K562 (cell line): ENCODE results near the gene RBM22. TPM values are rescaled to one million over a fixed set of nuclear protein-coding genes. Genes with fewer than 3 reads are reported as not detected.

Experiments
- ATAC-seq: fragments of 200-7000 bp; cut with Tn5 transposase; 3 replicates; pipeline ENCODE4 v1.9.1; 2020; ENCODE audit warnings: moderate library complexity
- BruUV-seq: library from RNA; stranded (reverse); fragments of 400-500 nt; replicated peaks from 2 replicates; lab custom pipeline; 2021; lab: Mats Ljungman, UMichigan
- CTCF ChIA-PET: fragments of 300-600 bp; formaldehyde crosslinking; extraction: SDS; loops from one replicate; lab custom pipeline; 2021; ENCODE audit warnings: low intra/inter-chr PET ratio; lab: Yijun Ruan, JAX
- POLR2A ChIA-PET: fragments of 300-600, 350-650 bp; sonication (Branson Sonifier 250); formaldehyde crosslinking; extraction: SDS; loops from one replicate; lab custom pipeline; 2021; ENCODE audit warnings: antibody characterized with exemption, inconsistent platforms; lab: Yijun Ruan, JAX
- DNase-seq, 4 experiments: peaks; one replicate each; pipeline versions ENCODE4 v3.0.0 to v3.0.0-alpha.2; 2011 to 2018; ENCODE audit warnings: low spot score in 3 of 4, mixed read lengths in 3 of 4; ENCODE audit errors: extremely low read depth in 1 of 4
- FAIRE-seq: peaks from 2 replicates; lab custom pipeline; 2011; peaks lifted over from hg19 to GRCh38; lab: Jason Lieb, UNC
- H2AFZ ChIP-seq: 2 replicates; pipeline ENCODE4 v1.6.0; 2011; ENCODE audit warnings: low read depth, low read length, control low read depth, inconsistent platforms
- H3K27ac ChIP-seq: fragments of 200-600 bp; 3 replicates; pipeline ENCODE4 v1.8.0; 2011; ENCODE audit warnings: low read depth, mild to moderate bottlenecking, control low read depth, inconsistent platforms, low read length, moderate library complexity, mixed read lengths; ENCODE audit errors: extremely low read depth
- H3K27me3 ChIP-seq, 2 experiments: fragments of 300-600 bp in 1 of 2; 2 replicates in 1 of 2; 3 replicates in 1 of 2; pipeline versions ENCODE4 v1.6.0 to v1.8.0; 2011; ENCODE audit warnings: inconsistent platforms in 2 of 2, low read length in 2 of 2, mild to moderate bottlenecking in 1 of 2, mixed read lengths in 1 of 2, moderate library complexity in 1 of 2; ENCODE audit not compliant: control insufficient read depth in 2 of 2, insufficient read depth in 2 of 2
- H3K36me3 ChIP-seq: fragments of 300-600 bp; 3 replicates; pipeline ENCODE4 v1.8.0; 2011; ENCODE audit warnings: mild to moderate bottlenecking, low read length, inconsistent platforms; ENCODE audit not compliant: control insufficient read depth, insufficient read depth
- H3K4me1 ChIP-seq, 2 experiments: fragments of 200-600 bp in 1 of 2; replicated peaks in 1 of 2; 2 replicates in 1 of 2; 3 replicates in 1 of 2; pipeline versions ENCODE4 v1.5.1 to v1.8.0; 2011; ENCODE audit warnings: inconsistent platforms in 2 of 2, low read length in 2 of 2, mild to moderate bottlenecking in 1 of 2, mixed read lengths in 1 of 2, moderate library complexity in 1 of 2; ENCODE audit not compliant: control insufficient read depth in 2 of 2, insufficient read depth in 2 of 2
- H3K4me2 ChIP-seq: 2 replicates; pipeline ENCODE4 v1.6.1; 2011; ENCODE audit warnings: low read length, control low read depth, inconsistent platforms, mixed read lengths; ENCODE audit not compliant: insufficient read depth
- H3K4me3 ChIP-seq: fragments of 200-600 bp; sonication (generic), shearing (Covaris generic); 2 replicates; pipeline ENCODE4 v1.5.1; 2016; ENCODE audit warnings: control low read depth, inconsistent platforms
- H3K79me2 ChIP-seq: fragments of 200-600 bp; 3 replicates; pipeline ENCODE4 v1.8.0; 2011; ENCODE audit warnings: low read length, inconsistent platforms; ENCODE audit not compliant: control insufficient read depth, insufficient read depth
- H3K9ac ChIP-seq, 2 experiments: 2 replicates each; pipeline versions ENCODE4 v1.6.0 to v1.6.1; 2011; ENCODE audit warnings: low read depth in 2 of 2, low read length in 2 of 2, control low read depth in 1 of 2, inconsistent platforms in 1 of 2, mild to moderate bottlenecking in 1 of 2, mixed read lengths in 1 of 2; ENCODE audit not compliant: insufficient read depth in 1 of 2
- H3K9me1 ChIP-seq: one replicate; pipeline ENCODE4 v1.6.0; 2011; ENCODE audit warnings: inconsistent platforms, mild to moderate bottlenecking, low read length, moderate library complexity; ENCODE audit not compliant: control insufficient read depth, insufficient read depth
- H3K9me3 ChIP-seq: replicated peaks from 2 replicates; pipeline ENCODE4 v1.5.1; 2011; ENCODE audit warnings: low read depth, low read length, inconsistent platforms; ENCODE audit not compliant: control insufficient read depth, insufficient read depth
- H4K20me1 ChIP-seq: replicated peaks from 2 replicates; pipeline ENCODE4 v1.6.1; 2011; ENCODE audit warnings: low read length, inconsistent platforms, mixed read lengths; ENCODE audit not compliant: control insufficient read depth, insufficient read depth
- BMI1 ChIP-seq: fragments of 150-350 bp; IDR thresholded peaks from 2 replicates; pipeline ENCODE4 v1.6.1; 2014; ENCODE audit warnings: low read length
- KDM5B ChIP-seq: fragments of 200-600 bp; sonication (generic); IDR thresholded peaks from 2 replicates; pipeline ENCODE4 v1.6.1; 2012; ENCODE audit warnings: low read depth, mild to moderate bottlenecking, moderate library complexity, low read length, control low read depth, inconsistent platforms; ENCODE audit not compliant: insufficient replicate concordance
- NCOA6 ChIP-seq: fragments of 450-650 bp; IDR thresholded peaks from 2 replicates; pipeline ENCODE4 v1.6.1; 2017; ENCODE audit warnings: mild to moderate bottlenecking
- NR3C1 ChIP-seq: sonication (generic); formaldehyde crosslinking; IDR thresholded peaks from 2 replicates; pipeline ENCODE4 v1.8.1; 2022; ENCODE audit warnings: missing genetic modification reagents
- TSHZ1 ChIP-seq: fragments of 250-450 bp; sonication (Bioruptor Pico); IDR thresholded peaks from 2 replicates; pipeline ENCODE4 v1.4.0; 2020; ENCODE audit warnings: mild to moderate bottlenecking, moderate library complexity
- ZBTB9 ChIP-seq: fragments of 450-650 bp; formaldehyde crosslinking; IDR thresholded peaks from 2 replicates; pipeline ENCODE4 v1.4.0; 2020; ENCODE audit warnings: mild to moderate bottlenecking, moderate library complexity
- ZFP91 ChIP-seq: sonication (generic); formaldehyde crosslinking; IDR thresholded peaks from 2 replicates; pipeline ENCODE4 v1.8.0; 2022; ENCODE audit warnings: mild to moderate bottlenecking, missing genetic modification reagents
- ZNF347 ChIP-seq: fragments of 450-650 bp; formaldehyde crosslinking; IDR thresholded peaks from 2 replicates; pipeline ENCODE4 v1.4.0; 2020; ENCODE audit warnings: low read depth, mild to moderate bottlenecking, moderate library complexity
- ZNF354B ChIP-seq: fragments of 250-450 bp; sonication (Bioruptor Pico); IDR thresholded peaks from 2 replicates; pipeline ENCODE4 v1.4.0; 2020
- ZNF511 ChIP-seq: sonication (generic); formaldehyde crosslinking; IDR thresholded peaks from 2 replicates; pipeline ENCODE4 v1.8.0; 2022; ENCODE audit warnings: mild to moderate bottlenecking, missing genetic modification reagents
- WGBS: fragments of 100-300 bp; shearing (Covaris generic); methylation state at CpG from one replicate; pipeline ENCODE4 v1.1.6; 2016; ENCODE audit warnings: low coverage, mixed read lengths; ENCODE audit not compliant: insufficient coverage; ENCODE audit errors: missing lambda C conversion rate; 5-methylcytosine and 5-hydroxymethylcytosine counted together
- in situ Hi-C: fragments of 300-500 bp; cut with MboI; formaldehyde crosslinking; loops from 4 replicates; pipeline ENCODE4 v1.15.0; 2018; ENCODE audit warnings: inconsistent platforms, mixed read lengths
- intact Hi-C: fragments of 100-400 bp; cut with micrococcal nuclease; formaldehyde crosslinking; loops from 2 replicates; pipeline ENCODE4 v1.14.2; 2022
- polyA plus RNA-seq, 8 experiments: library from polyadenylated mRNA; depleted of rRNA in 4 of 8; stranded (reverse) in 5 of 8; unstranded in 3 of 8; fragments of >200 nt; fragmentation: Nextera tagmentation in 2 of 8; fragmentation: Illumina TruSeq in 1 of 8; extraction: Ambion mirVana in 2 of 8; extraction: Trizol in 1 of 8; gene quantifications; 2 replicates each; pipeline versions ENCODE4 v1.2.1 to v1.2.3, GENCODE V29; 2011 to 2014; ENCODE audit warnings: inconsistent platforms in 1 of 8, missing spikeins in 1 of 8
- total RNA-seq, 7 experiments: library from RNA; depleted of rRNA in 6 of 7; stranded (reverse); fragments of >200 nt in 6 of 7; fragmentation: Illumina TruSeq in 2 of 7; extraction: Trizol in 2 of 7; gene quantifications; 2 replicates each; pipeline versions ENCODE4 v1.2.1 to v1.2.3, GENCODE V29; 2011 to 2021; ENCODE audit warnings: low replicate concordance in 1 of 7
- TF ChIP-seq, protein P1 (sequence below): fragments of 450-650 bp; formaldehyde crosslinking; IDR thresholded peaks from 2 replicates; pipeline ENCODE4 v1.4.0; 2020; ENCODE audit warnings: mild to moderate bottlenecking, moderate library complexity
- TF ChIP-seq, protein P2 (sequence below): fragments of 450-650 bp; IDR thresholded peaks from 2 replicates; pipeline ENCODE4 v1.6.1; 2016; ENCODE audit warnings: missing biosample characterization, missing genetic modification characterization

Gene RBM22
- total and polyA plus RNA-seq, 9 of the 15 experiments (the other 6 are each of a cell fraction or from before 2014, with no cell fraction given), result 31.3 to 82.2 (median 44.8) TPM

- FAIRE-seq, result no peak
- POLR2A ChIA-PET, result interaction anchor here (0.7 kb wide), 1 partner anchor 9 kb away, joined by 3 read pairs; no protein-coding TSS in a partner anchor
- no TSS peak for BruUV-seq
Measured at GRCh38 chr5:150663936-150664335, 36.9 kb downstream of the RBM22 start.

More at GRCh38 chr5:150663936-150664335, 36.9 kb downstream of the RBM22 start:
- Histone ChIP-seq H3K4me1 (no peaks in the 10 kb centered on the region), H3K27ac (no peak overlapping the region), H3K9me3 (no peaks in the 10 kb centered on the region), H4K20me1 (no peaks in the 10 kb centered on the region), H3K79me2 (no peaks in the 10 kb centered on the region), H3K27me3 (peaks cover 36 to 54% of the 10 kb centered on the region in 2 experiments), H3K36me3 (no peaks in the 10 kb centered on the region), H3K4me2 (no peak overlapping the region), H2AFZ (no peak overlapping the region), H3K9ac (no peak overlapping the region), H3K9me1 (no peaks in the 10 kb centered on the region), H3K4me3 (no peak overlapping the region)
- no peak for ATAC-seq
- intact Hi-C loops, result no loop called here
- TF ChIP-seq BMI1 (no peak), NCOA6 (no peak), ZFP91 (CRISPR knock-in tag) (no peak), ZNF354B (CRISPR knock-in tag) (no peak), ZBTB9 (no peak), ZNF347 (CRISPR knock-in tag) (no peak), TSHZ1 (CRISPR knock-in tag) (no peak), ZNF511 (CRISPR knock-in tag) (no peak), KDM5B (no peak), NR3C1 (CRISPR knock-in tag) (no peak)
- TF ChIP-seq, protein P1, sequence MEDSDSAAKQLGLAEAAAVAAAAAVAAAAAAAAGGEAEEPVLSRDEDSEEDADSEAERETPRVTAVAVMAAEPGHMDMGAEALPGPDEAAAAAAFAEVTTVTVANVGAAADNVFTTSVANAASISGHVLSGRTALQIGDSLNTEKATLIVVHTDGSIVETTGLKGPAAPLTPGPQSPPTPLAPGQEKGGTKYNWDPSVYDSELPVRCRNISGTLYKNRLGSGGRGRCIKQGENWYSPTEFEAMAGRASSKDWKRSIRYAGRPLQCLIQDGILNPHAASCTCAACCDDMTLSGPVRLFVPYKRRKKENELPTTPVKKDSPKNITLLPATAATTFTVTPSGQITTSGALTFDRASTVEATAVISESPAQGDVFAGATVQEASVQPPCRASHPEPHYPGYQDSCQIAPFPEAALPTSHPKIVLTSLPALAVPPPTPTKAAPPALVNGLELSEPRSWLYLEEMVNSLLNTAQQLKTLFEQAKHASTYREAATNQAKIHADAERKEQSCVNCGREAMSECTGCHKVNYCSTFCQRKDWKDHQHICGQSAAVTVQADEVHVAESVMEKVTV (CRISPR knock-in tag), result no peak
- TF ChIP-seq, protein P2, sequence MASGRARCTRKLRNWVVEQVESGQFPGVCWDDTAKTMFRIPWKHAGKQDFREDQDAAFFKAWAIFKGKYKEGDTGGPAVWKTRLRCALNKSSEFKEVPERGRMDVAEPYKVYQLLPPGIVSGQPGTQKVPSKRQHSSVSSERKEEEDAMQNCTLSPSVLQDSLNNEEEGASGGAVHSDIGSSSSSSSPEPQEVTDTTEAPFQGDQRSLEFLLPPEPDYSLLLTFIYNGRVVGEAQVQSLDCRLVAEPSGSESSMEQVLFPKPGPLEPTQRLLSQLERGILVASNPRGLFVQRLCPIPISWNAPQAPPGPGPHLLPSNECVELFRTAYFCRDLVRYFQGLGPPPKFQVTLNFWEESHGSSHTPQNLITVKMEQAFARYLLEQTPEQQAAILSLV (tag), result no peak
- no peak for DNase-seq
- CTCF ChIA-PET, result no interaction called here
- in situ Hi-C loops, result no loop called here
- 0% methylated on average over 3 of the region's 3 CpGs for WGBS
